Left lung (tissue), 10 donors: ENCODE data around the gene BHLHE41. TPM values are rescaled to one million over a fixed set of nuclear protein-coding genes. Genes with fewer than 3 reads are reported as not detected.

Source experiments
- ATAC-seq: fragments of 200-7000 bp; cut with Tn5 transposase; one replicate; pipeline ENCODE4 v1.9.1; 2020; ENCODE audit warnings: moderate library complexity
- DNase-seq, 4 donors: peaks; one replicate each; pipeline ENCODE4 v3.0.0-alpha.2; 2013 to 2020
- H3K27ac ChIP-seq, 2 donors: fragments of 200-600 bp; sonication (generic) in 1 of 2; one replicate each; pipeline versions ENCODE4 v1.5.0 to v1.8.0; 2020 to 2021
- H3K27me3 ChIP-seq, 2 donors: fragments of 200-600 bp; sonication (generic) in 1 of 2; one replicate each; pipeline versions ENCODE4 v1.5.0 to v1.8.0; 2020 to 2021
- H3K36me3 ChIP-seq, 2 donors: fragments of 200-600 bp; sonication (generic) in 1 of 2; one replicate each; pipeline versions ENCODE4 v1.5.0 to v1.8.0; 2020 to 2021
- H3K4me1 ChIP-seq, 2 donors: fragments of 200-600 bp; one replicate each; pipeline ENCODE4 v1.8.0; 2021
- H3K4me3 ChIP-seq, 2 donors: fragments of 200-600 bp; sonication (generic) in 1 of 2; one replicate each; pipeline versions ENCODE4 v1.5.0 to v1.8.0; 2020 to 2021; ENCODE audit warnings: mild to moderate bottlenecking in 1 of 2
- H3K9me3 ChIP-seq, 2 donors: fragments of 200-600 bp; sonication (generic) in 1 of 2; one replicate each; pipeline versions ENCODE4 v1.5.0 to v1.8.0; 2020 to 2021
- CTCF ChIP-seq, 2 donors: fragments of 200-600 bp; sonication (generic) in 1 of 2; IDR thresholded peaks; one replicate each; pipeline versions ENCODE4 v1.5.0 to v1.8.0; 2021; ENCODE audit warnings: antibody characterized with exemption in 2 of 2
- intact Hi-C, 2 donors: fragments of 100-400 bp; cut with DNase I; formaldehyde crosslinking; loops; one replicate each; pipeline versions ENCODE4 v1.11.2 to v1.14.2; 2022
- polyA plus RNA-seq, 6 donors: library from polyadenylated mRNA; unstranded; fragments of 120-200 nt; gene quantifications; one replicate each; pipeline ENCODE4 v1.2.1, GENCODE V29; 2013; ENCODE audit not compliant: insufficient read length in 6 of 6
- total RNA-seq, 2 donors: library from RNA; stranded (reverse); fragmentation: NEBNext Ultra II Directional; extraction: Animal tissue kit (Norgen Biotek cat#: 25700); gene quantifications; one replicate each; pipeline ENCODE4 v1.2.1, GENCODE V29; 2021
- donor health status: DM: no; HTN: yes; CAD: no.
- donor health status: DM: no; HTN: no; CAD: no.

BHLHE41 gene
- total and polyA plus RNA-seq, 8 donors: 0.52 to 25.8 (median 0.97) TPM

DNA sequence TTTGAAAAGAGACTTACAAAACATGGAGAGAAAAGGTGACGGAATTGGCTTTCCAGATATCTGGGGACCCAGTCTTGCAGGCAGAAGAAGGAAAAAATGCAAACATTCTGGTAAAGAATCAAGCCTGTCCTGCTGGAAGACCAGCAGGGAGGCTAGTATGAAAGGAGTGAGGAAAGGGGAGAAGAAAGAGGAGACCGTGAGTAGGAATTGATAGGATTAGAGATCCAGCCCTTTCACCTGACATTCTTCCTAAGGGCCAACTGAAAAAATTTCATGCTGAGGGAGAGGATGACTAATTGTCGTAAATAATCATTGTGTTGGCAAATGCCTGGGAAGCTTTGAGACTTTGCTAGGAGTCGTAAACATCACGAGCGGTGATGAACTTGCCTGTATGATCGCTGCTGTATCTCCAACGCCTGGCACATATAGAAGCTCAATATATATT is 12.1 kb downstream of the BHLHE41 start:
- H3K27ac ChIP-seq: no peak overlapping the region
- TF ChIP-seq CTCF (IDR thresholded peaks at IDR 0.05): no peak

DNA sequence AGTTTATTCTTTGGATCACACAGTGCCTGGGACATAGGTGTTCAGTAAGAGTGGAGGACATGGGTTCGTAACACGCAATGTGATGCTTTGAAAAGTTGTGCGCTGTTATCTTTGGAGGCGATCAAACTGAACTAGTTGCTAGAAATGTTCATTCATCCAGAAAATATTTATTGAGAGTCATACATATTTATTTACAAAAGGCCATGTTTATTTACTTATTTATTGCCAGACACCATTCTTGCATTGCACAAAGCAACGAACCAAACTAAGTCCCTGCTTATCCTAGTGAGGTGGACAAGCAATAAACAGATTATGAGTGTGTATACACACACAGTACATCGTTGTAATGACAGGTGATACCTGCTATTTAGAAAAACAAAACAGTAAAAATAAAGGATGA is 12.6 kb downstream of the BHLHE41 start:
- H3K9me3 ChIP-seq: no peaks in the 10 kb centered on the region
- DNase-seq: no peak
- intact Hi-C loops: no loop called here
- no peak overlapping the region for H3K27ac ChIP-seq
- no peak for ATAC-seq
- peaks cover 2 to 19% of the 10 kb centered on the region in 2 donors for H3K4me1 ChIP-seq
- H3K36me3 ChIP-seq: no peaks in the 10 kb centered on the region
- H3K27me3 ChIP-seq: no peaks in the 10 kb centered on the region
- TF ChIP-seq CTCF (IDR thresholded peaks at IDR 0.05): no peak
- H3K4me3 ChIP-seq: no peak overlapping the region

More for the DNA sequence above, 12.1 kb downstream of the BHLHE41 start:
- ATAC-seq (no peak), DNase-seq (no peak)
- Histone ChIP-seq H3K9me3 (no peaks in the 10 kb centered on the region), H3K27me3 (no peaks in the 10 kb centered on the region), H3K4me1 (peaks cover 2 to 19% of the 10 kb centered on the region in 2 donors), H3K4me3 (no peak overlapping the region), H3K36me3 (no peaks in the 10 kb centered on the region)
- intact Hi-C loops: no loop called here

DNA sequence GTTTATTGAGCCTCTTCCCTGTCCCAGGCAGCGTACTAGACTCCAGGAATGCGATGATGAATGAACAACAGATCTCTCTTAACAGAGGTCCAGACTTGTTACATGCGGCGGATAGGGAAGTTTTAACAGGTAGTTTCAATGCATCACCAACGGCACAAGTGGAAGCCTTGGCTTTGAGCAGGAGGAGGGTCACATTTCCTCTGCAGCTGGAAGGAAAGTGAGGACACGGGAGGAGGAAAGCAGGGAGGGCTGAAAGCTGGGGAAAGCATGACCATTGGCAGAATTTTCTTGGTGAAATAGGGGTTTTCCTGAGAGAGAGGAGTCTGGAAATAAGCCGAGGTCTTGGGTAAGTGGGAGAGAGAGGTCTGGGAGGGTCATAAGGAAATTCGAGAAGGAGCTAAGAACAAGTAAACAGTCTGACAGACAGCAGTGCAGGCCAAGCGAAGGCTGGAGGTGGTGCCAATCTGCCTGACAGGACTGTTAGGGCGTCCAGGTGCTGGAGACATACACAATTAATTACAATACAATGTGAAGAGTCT is 15.4 kb downstream of the BHLHE41 start:
- Histone ChIP-seq H3K4me1 (peaks cover 2 to 12% of the 10 kb centered on the region in 2 donors), H3K36me3 (no peaks in the 10 kb centered on the region), H3K27me3 (no peaks in the 10 kb centered on the region), H3K27ac (no peak overlapping the region), H3K9me3 (no peaks in the 10 kb centered on the region), H3K4me3 (no peak overlapping the region)
- intact Hi-C loops: no loop called here
- DNase-seq (no peak), ATAC-seq (no peak)
- TF ChIP-seq CTCF (IDR thresholded peaks at IDR 0.05): no peak

GRCh38 chr12:26108915-26109314 is 15.9 kb downstream of the BHLHE41 start:
- no peak for TF ChIP-seq CTCF (IDR thresholded peaks at IDR 0.05)
- H3K9me3 ChIP-seq: no peaks in the 10 kb centered on the region
- peaks cover 2 to 10% of the 10 kb centered on the region in 2 donors for H3K4me1 ChIP-seq
- H3K4me3 ChIP-seq: no peak overlapping the region
- no peaks in the 10 kb centered on the region for H3K27me3 ChIP-seq
- no peak for ATAC-seq
- no peak for DNase-seq
- no peak overlapping the region for H3K27ac ChIP-seq
- H3K36me3 ChIP-seq: no peaks in the 10 kb centered on the region
- intact Hi-C loops: no loop called here

GRCh38 chr12:26106347-26106746 is 18.5 kb downstream of the BHLHE41 start:
- H3K4me1 ChIP-seq: peaks cover 0 to 3% of the 10 kb centered on the region in 2 donors
- DNase-seq: no peak
- no peak overlapping the region for H3K27ac ChIP-seq
- H3K36me3 ChIP-seq: no peaks in the 10 kb centered on the region
- no peaks in the 10 kb centered on the region for H3K27me3 ChIP-seq
- H3K9me3 ChIP-seq: no peaks in the 10 kb centered on the region
- ATAC-seq: no peak
- no peak for TF ChIP-seq CTCF (IDR thresholded peaks at IDR 0.05)
- intact Hi-C loops: no loop called here
- H3K4me3 ChIP-seq: no peak overlapping the region
